Adrenal gland (tissue), 19 donors: ENCODE data around the gene UCP1. TPM values are rescaled to one million over a fixed set of nuclear protein-coding genes. Genes with fewer than 3 reads are reported as not detected.

Experiments used
- DNase-seq, 7 donors: peaks; one replicate each; pipeline ENCODE4 v3.0.0-alpha.2; 2019 to 2020
- H3K27ac ChIP-seq, 5 donors: fragments of 200-600 bp; sonication (generic) in 4 of 5; 1 replicate in 3 of 5; 2 replicates in 2 of 5; pipeline versions ENCODE4 v1.5.1 to v1.8.0; 2016 to 2020; ENCODE audit warnings: mild to moderate bottlenecking in 1 of 5
- H3K27me3 ChIP-seq: fragments of 200-600 bp; 2 replicates; pipeline ENCODE4 v1.8.0; 2021
- H3K36me3 ChIP-seq, 2 donors: fragments of 200-600 bp; replicated peaks in 1 of 2; 1 replicate in 1 of 2; 2 replicates in 1 of 2; pipeline versions ENCODE4 v1.5.1 to v1.8.0; 2018 to 2022
- H3K4me1 ChIP-seq, 2 donors: fragments of 200-600 bp; replicated peaks in 1 of 2; 1 replicate in 1 of 2; 2 replicates in 1 of 2; pipeline versions ENCODE4 v1.5.1 to v1.8.0; 2018 to 2021
- H3K4me3 ChIP-seq, 4 donors: fragments of 200-600 bp; sonication (generic) in 3 of 4; one replicate each; pipeline ENCODE4 v1.5.1; 2016 to 2018
- H3K9me3 ChIP-seq, 3 donors: fragments of 200-600 bp; sonication (generic) in 1 of 3; replicated peaks in 1 of 3; 1 replicate in 2 of 3; 2 replicates in 1 of 3; pipeline versions ENCODE4 v1.5.1 to v1.8.0; 2016 to 2021
- CTCF ChIP-seq, 6 experiments: fragments of 450-650 bp in 4 of 6; fragments of 200-600 bp in 2 of 6; sonication (generic) in 1 of 6; IDR thresholded peaks; 1 replicate in 5 of 6; 2 replicates in 1 of 6; pipeline versions ENCODE4 v1.5.1 to v1.8.0; 2016 to 2021; ENCODE audit warnings: antibody characterized with exemption in 6 of 6, mild to moderate bottlenecking in 2 of 6, moderate library complexity in 1 of 6
- POLR2A ChIP-seq, 2 donors: fragments of 450-650 bp; IDR thresholded peaks; one replicate each; pipeline ENCODE4 v1.6.1; 2017; ENCODE audit warnings: antibody characterized with exemption in 2 of 2, mild to moderate bottlenecking in 2 of 2, moderate library complexity in 1 of 2
- WGBS, 4 donors: extraction: QIAGEN DNeasy Blood & Tissue Kit in 2 of 4; methylation state at CpG; one replicate each; pipeline versions ENCODE4 v1.1.5 to v1.1.7; 2013 to 2017; 5-methylcytosine and 5-hydroxymethylcytosine counted together
- intact Hi-C, 2 donors: fragments of 100-400 bp; cut with DNase I; formaldehyde crosslinking; loops; one replicate each; pipeline versions ENCODE4 v1.14.1 to v1.15.0; 2022 to 2023
- long read RNA-seq, 10 donors: library from polyadenylated mRNA in 3 of 10; unstranded in 2 of 10; stranded (forward) in 1 of 10; transcript quantifications; one replicate each; pipeline ENCODE4 v2.0.0 and lab custom pipeline, GENCODE V29; 2021 to 2026
- polyA plus RNA-seq, 3 donors: library from polyadenylated mRNA; stranded (reverse); fragments of 200-250 nt in 2 of 3; fragments of 350-450 nt in 1 of 3; fragmentation: Illumina TruSeq in 1 of 3; extraction: RNeasy Lipid Tissue Mini Kit (QIAGEN cat#74804) in 1 of 3; gene quantifications; one replicate each; pipeline ENCODE4 v1.2.3, GENCODE V29; 2013 to 2014
- total RNA-seq, 9 donors: library from RNA; depleted of rRNA in 4 of 9; stranded (reverse); fragments of >200 nt in 4 of 9; fragments of 120-200 nt in 1 of 9; fragmentation: NEBNext Ultra II Directional in 1 of 9; extraction: Animal tissue kit (Norgen Biotek cat#: 25700) in 1 of 9; gene quantifications; one replicate each; pipeline versions ENCODE4 v1.1.0 to v1.2.4, GENCODE V29; 2013 to 2023
- donor health status: healthy with polysubstance abuse.
- donor health status: Bipolar disorder and iron deficiency.
- donor health status: DM: yes; HTN: yes; CAD: no.
- donor health status: DM: no; HTN: no; CAD: no.
- donor health status: DM: no; HTN: no; CAD: no.
- donor health status: DM: yes; HTN: yes; CAD: no.

UCP1 gene
- not detected for total RNA-seq
- 1 to 10 TPM in 1 of 3 donors, under 1 TPM in 1, not detected in 1; 0.16 to 1.3 TPM for polyA plus RNA-seq
- long read RNA-seq, donor 1, result 0 reads
- long read RNA-seq, donor 2, result 0 reads
- long read RNA-seq, donor 3, result 0 reads
- long read RNA-seq, donor 4, result 0 reads
- long read RNA-seq, donor 5, result 0 reads
- long read RNA-seq, donor 6, result 0 reads
- long read RNA-seq, donor 7, result 0 reads
- long read RNA-seq, donor 8, result 0 reads
- long read RNA-seq, donor 9, result 0 reads
- long read RNA-seq, donor 10, result 0 reads

GRCh38 chr4:140568507-140569306 lies at the start of gene UCP1:
TSS of gene UCP1 (minus strand) at chr4:140568961. CDS start at chr4:140568729, 232 bp downstream.
- 2 to 10% (median 3%) methylated on average over 32 to 69 of the region's 69 CpGs for WGBS, 4 donors
- H3K4me1 ChIP-seq, result peaks cover 10 to 12% of the 10 kb centered on the region in 2 donors
- H3K27me3 ChIP-seq, result peaks cover 23% of the 10 kb centered on the region
- H3K4me3 ChIP-seq, result peak within 1 kb of the TSS in 2 of 4 donors; percentile 18 to 60
- H3K36me3 ChIP-seq, result no peaks in the 10 kb centered on the region
- TF ChIP-seq POLR2A (IDR thresholded peaks at IDR 0.05) (no peak), CTCF (IDR thresholded peaks at IDR 0.05) (no peak)
- no peaks in the 10 kb centered on the region for H3K9me3 ChIP-seq
- H3K27ac ChIP-seq, result no peak within 1 kb of the TSS
- peak in 4 of 7 donors; percentile 26 to 32 (median 30) for DNase-seq
- intact Hi-C loops, result no loop called here

DNA sequence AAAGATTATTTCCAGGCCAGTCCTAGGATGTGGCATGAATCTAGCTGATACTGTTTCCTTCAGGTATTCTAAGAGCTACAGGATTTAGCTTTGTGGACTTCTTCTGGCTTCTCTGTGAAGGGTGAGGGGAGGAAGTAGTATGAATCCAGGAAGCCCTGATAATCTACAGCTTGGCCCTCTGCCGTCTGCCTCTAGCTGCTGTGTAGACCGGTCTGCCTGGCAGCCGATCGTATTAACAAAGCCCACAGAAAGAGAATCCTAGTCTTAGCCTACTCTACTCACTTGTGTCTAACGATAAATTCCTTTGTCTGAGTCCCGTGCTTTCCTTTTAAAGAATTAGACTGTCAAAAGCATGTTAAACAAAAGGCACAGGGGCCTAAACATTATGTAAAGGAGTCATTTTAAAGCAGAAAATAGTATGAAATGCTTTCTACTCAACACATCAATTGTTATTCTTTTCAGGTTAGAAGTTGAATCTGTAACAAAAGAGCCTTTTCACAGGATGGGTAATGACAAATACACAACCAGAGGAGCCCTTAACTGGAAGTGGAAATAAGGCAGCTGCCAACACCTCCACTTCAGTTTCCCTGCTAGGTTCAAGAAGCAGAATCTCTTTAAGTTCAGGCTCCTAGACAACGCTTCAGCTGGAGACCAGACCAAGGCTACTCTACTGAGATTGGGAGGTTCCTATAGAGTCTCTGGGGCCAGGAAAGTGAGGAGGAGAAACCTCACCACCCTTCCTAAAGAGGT lies 48.9 kb upstream of the UCP1 start:
- H3K4me1 ChIP-seq, result no peaks in the 10 kb centered on the region
- no peak for DNase-seq
- no peaks in the 10 kb centered on the region for H3K9me3 ChIP-seq
- H3K27me3 ChIP-seq, result no peaks in the 10 kb centered on the region
- peaks cover 0 to 9% of the 10 kb centered on the region in 2 donors for H3K36me3 ChIP-seq
- intact Hi-C loops, result no loop called here
- TF ChIP-seq CTCF (IDR thresholded peaks at IDR 0.05) (no peak), POLR2A (IDR thresholded peaks at IDR 0.05) (no peak)
- no peak overlapping the region for H3K27ac ChIP-seq
- H3K4me3 ChIP-seq, result no peak overlapping the region
- WGBS, 4 donors, result 60 to 84% (median 71%) methylated on average over 6 to 7 of the region's 7 CpGs

DNA sequence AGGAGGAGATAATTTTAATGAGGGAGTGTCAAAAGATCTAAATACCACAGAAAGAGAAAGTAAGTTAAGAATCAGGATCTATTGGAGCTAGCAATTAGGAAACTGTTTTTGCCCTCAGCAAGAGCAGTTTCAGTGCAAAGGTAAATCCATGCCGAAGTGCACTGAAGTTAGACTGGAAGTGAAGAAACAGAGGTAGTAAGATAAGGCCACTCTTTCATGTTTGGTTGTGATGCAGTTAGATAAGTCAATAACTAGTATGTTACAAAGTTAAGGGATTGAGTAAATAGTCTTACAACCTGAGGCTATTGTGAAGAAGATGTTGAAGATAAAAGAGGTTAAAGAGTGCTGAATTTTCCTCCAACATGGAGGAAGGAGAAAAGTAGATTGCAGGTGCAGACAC lies 46.7 kb upstream of the UCP1 start:
- Histone ChIP-seq H3K36me3 (no peaks in the 10 kb centered on the region), H3K27ac (no peak overlapping the region), H3K4me3 (no peak overlapping the region), H3K9me3 (no peaks in the 10 kb centered on the region), H3K27me3 (no peaks in the 10 kb centered on the region), H3K4me1 (no peaks in the 10 kb centered on the region)
- DNase-seq, result no peak
- intact Hi-C loops, result no loop called here
- TF ChIP-seq POLR2A (IDR thresholded peaks at IDR 0.05) (no peak), CTCF (IDR thresholded peaks at IDR 0.05) (no peak)
- WGBS, 4 donors, result 77 to 100% (median 93%) methylated on average over 1 of the region's 1 CpG

DNA sequence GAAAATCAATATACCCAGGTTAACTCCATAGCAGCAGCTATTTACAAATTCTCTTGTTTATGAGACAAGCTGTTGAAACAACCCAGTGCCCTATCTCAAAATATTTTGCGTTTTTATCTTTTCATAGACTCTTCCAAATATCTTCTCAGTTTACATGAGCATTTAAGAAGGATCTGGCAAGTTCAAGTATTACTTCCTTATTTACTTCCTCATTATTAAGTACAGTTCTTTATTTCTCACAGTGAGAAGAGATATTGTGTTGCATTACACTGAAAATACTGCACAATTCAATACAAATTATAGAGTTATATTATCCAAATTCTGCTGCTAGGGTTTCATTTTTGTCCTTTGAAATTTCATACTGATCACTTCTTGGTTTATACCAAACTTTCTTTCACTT lies 43.6 kb upstream of the UCP1 start:
- Histone ChIP-seq H3K36me3 (no peaks in the 10 kb centered on the region), H3K27ac (no peak overlapping the region), H3K9me3 (no peaks in the 10 kb centered on the region), H3K4me3 (no peak overlapping the region), H3K4me1 (no peaks in the 10 kb centered on the region), H3K27me3 (no peaks in the 10 kb centered on the region)
- TF ChIP-seq CTCF (IDR thresholded peaks at IDR 0.05) (no peak), POLR2A (IDR thresholded peaks at IDR 0.05) (no peak)
- DNase-seq, result no peak
- WGBS, 4 donors, result 45 to 50% (median 48%) methylated on average over 1 of the region's 1 CpG
- intact Hi-C loops, result loop anchor here in 1 of 2 donors (5.0 kb wide), 1 partner anchor 250 kb away; no protein-coding TSS in a partner anchor
